SH-SY5Y (cell line): ENCODE measurements around the gene DLX6.

Experiments used
- GATA2 ChIP-seq: IDR thresholded peaks from 2 replicates; pipeline ENCODE4 v1.6.1; 2011; ENCODE audit warnings: mild to moderate bottlenecking, low read depth, low read length
- GATA3 ChIP-seq: IDR thresholded peaks from 2 replicates; pipeline ENCODE4 v1.6.1; 2011; ENCODE audit warnings: low read depth, mild to moderate bottlenecking, low read length, moderate library complexity

GRCh38 chr7:97026715-97027426 lies 21.5 kb downstream of the DLX6 start:
- no peak for TF ChIP-seq GATA2
- TF ChIP-seq GATA3 = no peak
